Vagina (tissue), 2 donors: ENCODE data around the gene PPP1R2.

ENCODE experiments used
- POLR2A ChIP-seq, 2 donors: fragments of 450-650 bp; IDR thresholded peaks; one replicate each; pipeline ENCODE4 v1.6.1; 2017; ENCODE audit warnings: antibody characterized with exemption in 2 of 2, mild to moderate bottlenecking in 2 of 2, moderate library complexity in 2 of 2
- POLR2AphosphoS5 ChIP-seq, 2 donors: sonication (generic); formaldehyde crosslinking; IDR thresholded peaks; one replicate each; pipeline ENCODE4 v1.9.0; 2017; ENCODE audit warnings: antibody characterized with exemption in 2 of 2, mild to moderate bottlenecking in 2 of 2, low read depth in 1 of 2; ENCODE audit not compliant: insufficient read depth in 1 of 2
- TF ChIP-seq, protein P1 (sequence below), 3 experiments: fragments of 450-650 bp in 2 of 3; fragments of 200-600 bp in 1 of 3; sonication (generic) in 1 of 3; IDR thresholded peaks; one replicate each; pipeline ENCODE4 v1.5.1; 2017 to 2019; ENCODE audit warnings: antibody characterized with exemption in 3 of 3, mild to moderate bottlenecking in 2 of 3, moderate library complexity in 2 of 3

DNA sequence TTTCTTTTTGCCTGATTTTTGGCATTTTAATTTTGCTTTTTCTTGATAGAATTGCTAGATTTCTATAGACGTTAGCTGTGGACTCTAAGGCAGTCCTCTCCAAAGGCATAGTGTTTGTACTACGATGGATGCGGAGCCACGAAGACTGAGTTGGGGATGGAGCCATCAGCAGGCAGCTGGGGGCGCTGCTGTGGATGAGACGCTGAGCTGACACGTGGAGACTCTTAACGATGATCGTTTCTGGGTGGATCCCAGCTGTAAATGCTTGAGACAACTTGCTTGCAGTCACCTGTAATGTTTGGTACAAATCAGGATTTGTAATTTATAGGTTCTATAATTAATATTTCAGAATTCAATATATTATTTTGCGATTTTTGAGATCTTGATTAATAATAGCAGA is 13.3 kb upstream of the PPP1R2 start:
- TF ChIP-seq POLR2AphosphoS5 (IDR thresholded peaks at IDR 0.05; ENCODE audit: insufficient read depth in 1 of 2, low read depth in 1 of 2) (no peak), POLR2A (IDR thresholded peaks at IDR 0.05) (no peak)
- TF ChIP-seq, protein P1, sequence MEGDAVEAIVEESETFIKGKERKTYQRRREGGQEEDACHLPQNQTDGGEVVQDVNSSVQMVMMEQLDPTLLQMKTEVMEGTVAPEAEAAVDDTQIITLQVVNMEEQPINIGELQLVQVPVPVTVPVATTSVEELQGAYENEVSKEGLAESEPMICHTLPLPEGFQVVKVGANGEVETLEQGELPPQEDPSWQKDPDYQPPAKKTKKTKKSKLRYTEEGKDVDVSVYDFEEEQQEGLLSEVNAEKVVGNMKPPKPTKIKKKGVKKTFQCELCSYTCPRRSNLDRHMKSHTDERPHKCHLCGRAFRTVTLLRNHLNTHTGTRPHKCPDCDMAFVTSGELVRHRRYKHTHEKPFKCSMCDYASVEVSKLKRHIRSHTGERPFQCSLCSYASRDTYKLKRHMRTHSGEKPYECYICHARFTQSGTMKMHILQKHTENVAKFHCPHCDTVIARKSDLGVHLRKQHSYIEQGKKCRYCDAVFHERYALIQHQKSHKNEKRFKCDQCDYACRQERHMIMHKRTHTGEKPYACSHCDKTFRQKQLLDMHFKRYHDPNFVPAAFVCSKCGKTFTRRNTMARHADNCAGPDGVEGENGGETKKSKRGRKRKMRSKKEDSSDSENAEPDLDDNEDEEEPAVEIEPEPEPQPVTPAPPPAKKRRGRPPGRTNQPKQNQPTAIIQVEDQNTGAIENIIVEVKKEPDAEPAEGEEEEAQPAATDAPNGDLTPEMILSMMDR (IDR thresholded peaks at IDR 0.05): no peak
